A549 (cell line): ENCODE measurements around the gene DSCAML1.

Experiments
- CEBPB ChIP-seq, 2 experiments: fragments of >200 bp in 1 of 2; sonication (Bioruptor Twin) in 1 of 2; formaldehyde crosslinking in 1 of 2; IDR thresholded peaks; 2 replicates each; pipeline ENCODE4 v1.6.1; 2012 to 2016
- CHD2 ChIP-seq: fragments of 150-350 bp; IDR thresholded peaks from 2 replicates; pipeline ENCODE4 v1.6.1; 2014; ENCODE audit warnings: low read length; ENCODE audit not compliant: partially characterized antibody
- CTCF ChIP-seq: fragments of >200 bp; sonication (Bioruptor Twin); formaldehyde crosslinking; IDR thresholded peaks from 3 replicates; pipeline ENCODE4 v1.5.1; 2016
- E2F6 ChIP-seq: IDR thresholded peaks from 2 replicates; pipeline ENCODE4 v1.6.1; 2012; ENCODE audit warnings: low read depth, borderline replicate concordance
- ELK1 ChIP-seq: fragments of 150-350 bp; IDR thresholded peaks from 2 replicates; pipeline ENCODE4 v1.6.1; 2014; ENCODE audit warnings: low read depth, mild to moderate bottlenecking, low read length
- HDAC2 ChIP-seq: fragments of 200-600 bp; sonication (generic); IDR thresholded peaks from 2 replicates; pipeline ENCODE4 v1.6.1; 2016
- RCOR1 ChIP-seq: fragments of 150-350 bp; IDR thresholded peaks from 2 replicates; pipeline ENCODE4 v1.6.1; 2014; ENCODE audit warnings: antibody characterized with exemption, low read length, low read depth
- USF2 ChIP-seq: fragments of 450-650 bp; IDR thresholded peaks from 2 replicates; pipeline ENCODE4 v1.6.1; 2014; ENCODE audit warnings: antibody characterized with exemption

- TF ChIP-seq USF2 (no peak), CTCF (no peak), CEBPB (IDR thresholded peaks at IDR 0.05) (no peak), ELK1 (no peak), RCOR1 (no peak), E2F6 (no peak), CHD2 (no peak), HDAC2 (no peak)
Measured at GRCh38 chr11:117750357-117750756, 46.7 kb downstream of the DSCAML1 start.
